ENCODE results near the gene F2R.
"Not testable (repeated sequence)": the region's sequence is repeated elsewhere in the genome, so short reads cannot be mapped to it uniquely, and the experiment has no call there.

The F2R gene

GRCh38 chr5:76744632-76745031, 28.7 kb downstream of the F2R start:
- Mint-ChIP-seq H3K4me3 (no peak overlapping the region), H3K9me3 (no peaks in the 10 kb centered on the region), H3K36me3 (no peaks in the 10 kb centered on the region), H3K27me3 (peaks cover 0 to 9% of the 10 kb centered on the region in 2 donors), H3K4me1 (no peaks in the 10 kb centered on the region), H3K27ac (no peak overlapping the region)
- ATAC-seq (replicated peaks) (no peak), DNase-seq (no peak)

- ATAC-seq (replicated peaks) (no peak), DNase-seq (no peak)
- Mint-ChIP-seq H3K27me3 (peaks cover 0 to 9% of the 10 kb centered on the region in 2 donors), H3K4me3 (no peak overlapping the region), H3K9me3 (no peaks in the 10 kb centered on the region), H3K4me1 (no peaks in the 10 kb centered on the region), H3K36me3 (no peaks in the 10 kb centered on the region), H3K27ac (no peak overlapping the region)
These were observed 29.7 kb downstream of the F2R start for GRCh38 chr5:76745670-76746069.

GRCh38 chr5:76746677-76747076, 30.8 kb downstream of the F2R start:
- Mint-ChIP-seq H3K27me3 (peaks cover 0 to 9% of the 10 kb centered on the region in 2 donors), H3K4me3 (no peak overlapping the region), H3K9me3 (no peaks in the 10 kb centered on the region), H3K36me3 (no peaks in the 10 kb centered on the region), H3K4me1 (no peaks in the 10 kb centered on the region), H3K27ac (no peak overlapping the region)
- DNase-seq: no peak
- ATAC-seq (replicated peaks): no peak

GRCh38 chr5:76747706-76748105, 31.8 kb downstream of the F2R start:
- ATAC-seq (replicated peaks) (no peak), DNase-seq (no peak)
- no peak overlapping the region for H3K27ac Mint-ChIP-seq
- H3K36me3 Mint-ChIP-seq: no peaks in the 10 kb centered on the region
- H3K4me3 Mint-ChIP-seq: no peak overlapping the region
- peaks cover 0 to 9% of the 10 kb centered on the region in 2 donors for H3K27me3 Mint-ChIP-seq
- H3K4me1 Mint-ChIP-seq: no peaks in the 10 kb centered on the region
- no peaks in the 10 kb centered on the region for H3K9me3 Mint-ChIP-seq

GRCh38 chr5:76751291-76751690, 35.4 kb downstream of the F2R start:
- Mint-ChIP-seq H3K9me3 (no peaks in the 10 kb centered on the region), H3K27me3 (peaks cover 0 to 9% of the 10 kb centered on the region in 2 donors), H3K4me3 (no peak overlapping the region), H3K36me3 (no peaks in the 10 kb centered on the region), H3K27ac (no peak overlapping the region), H3K4me1 (no peaks in the 10 kb centered on the region)
- ATAC-seq (replicated peaks): no peak
- DNase-seq: no peak

GRCh38 chr5:76754668-76755078, 38.7 kb downstream of the F2R start:
- DNase-seq: no peak
- Mint-ChIP-seq H3K27me3 (no peaks in the 10 kb centered on the region), H3K4me1 (no peaks in the 10 kb centered on the region), H3K9me3 (no peaks in the 10 kb centered on the region), H3K27ac (no peak overlapping the region), H3K4me3 (no peak overlapping the region), H3K36me3 (no peaks in the 10 kb centered on the region)
- no peak for ATAC-seq (replicated peaks)

- Mint-ChIP-seq H3K4me1 (no peaks in the 10 kb centered on the region), H3K36me3 (no peaks in the 10 kb centered on the region), H3K9me3 (peaks cover 0 to 1% of the 10 kb centered on the region in 2 donors), H3K27me3 (peaks cover 0 to 4% of the 10 kb centered on the region in 2 donors), H3K4me3 (no peak overlapping the region), H3K27ac (no peak overlapping the region)
- ATAC-seq (replicated peaks): no peak
- DNase-seq: no peak
These were observed 40.1 kb downstream of the F2R start for GRCh38 chr5:76755779-76756637.

GRCh38 chr5:76757049-76757448, 41.1 kb downstream of the F2R start:
- Mint-ChIP-seq H3K9me3 (peaks cover 0 to 1% of the 10 kb centered on the region in 2 donors), H3K27me3 (peaks cover 8 to 9% of the 10 kb centered on the region in 2 donors), H3K27ac (no peak overlapping the region), H3K4me1 (no peaks in the 10 kb centered on the region), H3K4me3 (no peak overlapping the region), H3K36me3 (no peaks in the 10 kb centered on the region)
- ATAC-seq (replicated peaks): no peak
- DNase-seq: no peak

GRCh38 chr5:76761118-76761517, 45.2 kb downstream of the F2R start:
- ATAC-seq (replicated peaks); H3K4me3 Mint-ChIP-seq; H3K9me3 Mint-ChIP-seq; DNase-seq; H3K27me3 Mint-ChIP-seq; H3K36me3 Mint-ChIP-seq; H3K4me1 Mint-ChIP-seq; H3K27ac Mint-ChIP-seq: not testable (repeated sequence)

GRCh38 chr5:76762484-76762883, 46.6 kb downstream of the F2R start:
- Mint-ChIP-seq H3K9me3 (peaks cover 4 to 7% of the 10 kb centered on the region in 2 donors), H3K4me1 (no peaks in the 10 kb centered on the region), H3K27ac (no peak overlapping the region), H3K36me3 (peaks cover 0 to 3% of the 10 kb centered on the region in 2 donors), H3K27me3 (peaks cover 8 to 9% of the 10 kb centered on the region in 2 donors), H3K4me3 (no peak overlapping the region)
- DNase-seq: no peak
- no peak for ATAC-seq (replicated peaks)

- Mint-ChIP-seq H3K36me3 (peaks cover 0 to 3% of the 10 kb centered on the region in 2 donors), H3K4me3 (no peak overlapping the region), H3K27me3 (peaks cover 8 to 9% of the 10 kb centered on the region in 2 donors), H3K9me3 (peaks cover 4 to 7% of the 10 kb centered on the region in 2 donors), H3K4me1 (no peaks in the 10 kb centered on the region), H3K27ac (no peak overlapping the region)
- ATAC-seq (replicated peaks) (no peak), DNase-seq (no peak)
These were observed 47.2 kb downstream of the F2R start for GRCh38 chr5:76763136-76763535.

GRCh38 chr5:76764374-76764773, 48.4 kb downstream of the F2R start:
- Mint-ChIP-seq H3K27me3 (peaks cover 8 to 9% of the 10 kb centered on the region in 2 donors), H3K9me3 (peaks cover 4 to 7% of the 10 kb centered on the region in 2 donors), H3K4me3 (no peak overlapping the region), H3K27ac (no peak overlapping the region), H3K4me1 (no peaks in the 10 kb centered on the region), H3K36me3 (peaks cover 0 to 3% of the 10 kb centered on the region in 2 donors)
- ATAC-seq (replicated peaks): no peak
- no peak for DNase-seq

- DNase-seq: no peak
- Mint-ChIP-seq H3K36me3 (peaks cover 0 to 3% of the 10 kb centered on the region in 2 donors), H3K4me1 (no peaks in the 10 kb centered on the region), H3K9me3 (peaks cover 4 to 6% of the 10 kb centered on the region in 2 donors), H3K4me3 (no peak overlapping the region), H3K27me3 (peaks cover 5 to 8% of the 10 kb centered on the region in 2 donors), H3K27ac (no peak overlapping the region)
- no peak for ATAC-seq (replicated peaks)
These were observed 49.3 kb downstream of the F2R start for GRCh38 chr5:76765249-76765648.

GRCh38 chr5:76766746-76767145, 50.8 kb downstream of the F2R start:
- no peak overlapping the region for H3K4me3 Mint-ChIP-seq
- ATAC-seq (replicated peaks) (no peak), DNase-seq (no peak)
- peaks cover 0 to 3% of the 10 kb centered on the region in 2 donors for H3K36me3 Mint-ChIP-seq
- no peak overlapping the region for H3K27ac Mint-ChIP-seq
- H3K4me1 Mint-ChIP-seq: no peaks in the 10 kb centered on the region
- H3K27me3 Mint-ChIP-seq: peaks cover under 1 to 3% of the 10 kb centered on the region in 2 donors
- H3K9me3 Mint-ChIP-seq: peaks cover 4 to 6% of the 10 kb centered on the region in 2 donors

- not testable (repeated sequence) for DNase-seq; ATAC-seq (replicated peaks); H3K4me1 Mint-ChIP-seq; H3K27ac Mint-ChIP-seq; H3K4me3 Mint-ChIP-seq; H3K9me3 Mint-ChIP-seq; H3K27me3 Mint-ChIP-seq; H3K36me3 Mint-ChIP-seq
These were observed 55.1 kb downstream of the F2R start for GRCh38 chr5:76771041-76771440.

All from stimulated activated naive B cell treated with anti-CD40 and anti-IgM and Interleukin-4, amounts not matched to agents 10 μg/mL and 1 μg/mL and 100 μg/mL, for 72 hours (primary cell).